OCI-LY7 (cell line): ENCODE measurements around the gene SHISA5. TPM values are rescaled to one million over a fixed set of nuclear protein-coding genes. Genes with fewer than 3 reads are reported as not detected.

Experiments used
- BruUV-seq: library from RNA; stranded (reverse); fragments of 400-500 nt; replicated peaks from 2 replicates; lab custom pipeline; 2021; lab: Mats Ljungman, UMichigan
- CTCF ChIA-PET: fragments of 300-600 bp; sonication (Branson Sonifier 250); formaldehyde crosslinking; loops from one replicate; lab custom pipeline; 2022; ENCODE audit warnings: antibody characterized with exemption; ENCODE audit not compliant: unreplicated experiment; lab: Charles Lee
- POLR2A ChIA-PET: fragments of 300-600 bp; sonication (Branson Sonifier 250); formaldehyde crosslinking; loops from one replicate; lab custom pipeline; 2022; ENCODE audit warnings: antibody characterized with exemption; lab: Charles Lee
- DNase-seq: peaks from one replicate; pipeline ENCODE4 v3.0.0-alpha.2; 2015; ENCODE audit warnings: low spot score
- H2AFZ ChIP-seq: fragments of 200-600 bp; sonication (generic), shearing (Covaris generic); 2 replicates; pipeline ENCODE4 v1.6.1; 2014; ENCODE audit warnings: mild to moderate bottlenecking, antibody characterized with exemption, low read length, moderate library complexity
- H3K27ac ChIP-seq: fragments of 200-600 bp; sonication (generic); 2 replicates; pipeline ENCODE4 v1.5.1; 2014; ENCODE audit warnings: mixed run types, low read depth, mild to moderate bottlenecking, moderate library complexity, low read length, inconsistent platforms; ENCODE audit not compliant: poor library complexity, severe bottlenecking
- H3K36me3 ChIP-seq: fragments of 200-600 bp; sonication (generic); 2 replicates; pipeline ENCODE4 v1.6.1; 2014; ENCODE audit warnings: mild to moderate bottlenecking, antibody characterized with exemption, low read length, moderate library complexity, mixed read lengths; ENCODE audit not compliant: insufficient read depth
- H3K4me1 ChIP-seq: fragments of 200-600 bp; sonication (generic); 2 replicates; pipeline ENCODE4 v1.5.1; 2014; ENCODE audit warnings: mild to moderate bottlenecking, low read length; ENCODE audit not compliant: insufficient read depth, poor library complexity, severe bottlenecking
- H3K4me2 ChIP-seq: fragments of 200-600 bp; sonication (generic); 2 replicates; pipeline ENCODE4 v1.6.1; 2014; ENCODE audit warnings: mild to moderate bottlenecking, low read length
- H3K4me3 ChIP-seq: fragments of 200-600 bp; sonication (generic); 2 replicates; pipeline ENCODE4 v1.5.1; 2014; ENCODE audit warnings: mild to moderate bottlenecking, low read depth, low read length; ENCODE audit not compliant: poor library complexity, severe bottlenecking
- H3K79me2 ChIP-seq: fragments of 200-600 bp; sonication (generic); 2 replicates; pipeline ENCODE4 v1.6.1; 2016; ENCODE audit warnings: low read depth, mild to moderate bottlenecking, low read length, moderate library complexity, mixed read lengths; ENCODE audit not compliant: insufficient read depth
- H3K9me2 ChIP-seq: fragments of 200-600 bp; sonication (generic); 2 replicates; pipeline ENCODE4 v1.6.1; 2016; ENCODE audit warnings: mild to moderate bottlenecking, low read length, mixed read lengths; ENCODE audit not compliant: insufficient read depth
- H3K9me3 ChIP-seq: fragments of 200-600 bp; sonication (generic); 2 replicates; pipeline ENCODE4 v1.6.1; 2014; ENCODE audit warnings: mild to moderate bottlenecking, mixed run types, low read length, mixed read lengths
- H4K20me1 ChIP-seq: fragments of 200-600 bp; sonication (generic); 2 replicates; pipeline ENCODE4 v1.6.1; 2014; ENCODE audit warnings: mild to moderate bottlenecking, antibody characterized with exemption, low read length, moderate library complexity, mixed read lengths; ENCODE audit not compliant: insufficient read depth
- CTCF ChIP-seq: fragments of 200-600 bp; sonication (generic); conservative IDR thresholded peaks from 2 replicates; pipeline ENCODE4 v1.5.1; 2014; ENCODE audit warnings: mild to moderate bottlenecking, antibody characterized with exemption, low read length, moderate library complexity, mixed read lengths
- EZH2phosphoT487 ChIP-seq: fragments of 200-600 bp; sonication (generic); IDR thresholded peaks from 2 replicates; pipeline ENCODE4 v1.6.1; 2018; ENCODE audit warnings: low read depth, borderline replicate concordance, mild to moderate bottlenecking, mixed run types, antibody characterized with exemption, low read length, moderate library complexity, mixed read lengths
- intact Hi-C: fragments of 100-400 bp; cut with micrococcal nuclease; formaldehyde crosslinking; loops from one replicate; pipeline ENCODE4 v1.10.0; 2022; ENCODE audit not compliant: unreplicated experiment
- total RNA-seq, 2 experiments: library from RNA; depleted of rRNA in 1 of 2; stranded (reverse); fragments of >200 nt in 1 of 2; shearing (Covaris generic) in 1 of 2; gene quantifications; 2 replicates each; pipeline ENCODE4 v1.2.3, GENCODE V29; 2014 to 2022

Gene SHISA5
- total RNA-seq, 2 experiments from 2014 or later: 97.3 to 102 TPM

- Histone ChIP-seq H2AFZ (no peak overlapping the region), H4K20me1 (no peaks in the 10 kb centered on the region), H3K9me3 (no peaks in the 10 kb centered on the region), H3K36me3 (no peaks in the 10 kb centered on the region), H3K9me2 (no peaks in the 10 kb centered on the region), H3K4me1 (no peaks in the 10 kb centered on the region), H3K27ac (no peak overlapping the region), H3K4me2 (no peak overlapping the region), H3K79me2 (no peaks in the 10 kb centered on the region), H3K4me3 (no peak overlapping the region)
- intact Hi-C loops: loop anchor here (1.0 to 5.0 kb wide), 4 partner anchors 41 to 276 kb away; no protein-coding TSS in a partner anchor
- ChIA-PET POLR2A (no interaction called here), CTCF (interaction anchor here (1.8 kb wide), 1 partner anchor 112 kb away, joined by 9 read pairs; no protein-coding TSS in a partner anchor)
- DNase-seq: no peak
- no peak for TF ChIP-seq EZH2phosphoT487
- no peak for TF ChIP-seq CTCF
- BruUV-seq: no TSS peak
These were observed 44.2 kb upstream of the SHISA5 start for GRCh38 chr3:48548126-48548525.

GRCh38 chr3:48546203-48546829, 42.3 kb upstream of the SHISA5 start:
- TF ChIP-seq EZH2phosphoT487: no peak
- TF ChIP-seq CTCF: no peak
- H4K20me1 ChIP-seq: no peaks in the 10 kb centered on the region
- H3K4me3 ChIP-seq: no peak overlapping the region
- H3K4me1 ChIP-seq: no peaks in the 10 kb centered on the region
- no peaks in the 10 kb centered on the region for H3K9me3 ChIP-seq
- POLR2A ChIA-PET: interaction anchor here (0.7 to 1.1 kb wide), 2 partner anchors 10 to 67 kb away, joined by 3 read pairs; no protein-coding TSS in a partner anchor
- no peaks in the 10 kb centered on the region for H3K9me2 ChIP-seq
- H3K27ac ChIP-seq: no peak overlapping the region
- H2AFZ ChIP-seq: no peak overlapping the region
- H3K4me2 ChIP-seq: no peak overlapping the region
- no TSS peak for BruUV-seq
- no peaks in the 10 kb centered on the region for H3K79me2 ChIP-seq
- intact Hi-C loops: loop anchor here (5.0 kb wide), 2 partner anchors 39 to 274 kb away; no protein-coding TSS in a partner anchor
- CTCF ChIA-PET: no interaction called here
- H3K36me3 ChIP-seq: no peaks in the 10 kb centered on the region
- no peak for DNase-seq

- Histone ChIP-seq H3K4me2 (no peak overlapping the region), H3K4me3 (no peak overlapping the region), H3K9me3 (no peaks in the 10 kb centered on the region), H3K79me2 (no peaks in the 10 kb centered on the region), H3K36me3 (no peaks in the 10 kb centered on the region), H4K20me1 (no peaks in the 10 kb centered on the region), H2AFZ (no peak overlapping the region), H3K9me2 (no peaks in the 10 kb centered on the region), H3K27ac (no peak overlapping the region), H3K4me1 (no peaks in the 10 kb centered on the region)
- no TSS peak for BruUV-seq
- intact Hi-C loops: no loop called here
- TF ChIP-seq EZH2phosphoT487: no peak
- no peak for TF ChIP-seq CTCF
- ChIA-PET POLR2A (no interaction called here), CTCF (no interaction called here)
- DNase-seq: no peak
These were observed 40.2 kb upstream of the SHISA5 start for GRCh38 chr3:48544141-48544540.
